Measurements from ENCODE around the gene UBE2B.
A peak's percentile ranks its signal among the peaks of the same experiment; 100 is the strongest.
"Not testable (repeated sequence)": the region's sequence is repeated elsewhere in the genome, so short reads cannot be mapped to it uniquely, and the experiment has no call there.

Gene UBE2B

GRCh38 chr5:134403951-134404350 is 32.6 kb downstream of the UBE2B start:
- no peak for DNase-seq

- DNase-seq = no peak
These were observed 35.0 kb downstream of the UBE2B start for GRCh38 chr5:134406390-134406789.

GRCh38 chr5:134409321-134409720 is 38.0 kb downstream of the UBE2B start:
- no peak for DNase-seq

GRCh38 chr5:134410822-134411221 is 39.5 kb downstream of the UBE2B start:
- DNase-seq = no peak

- DNase-seq = no peak
These were observed 39.8 kb downstream of the UBE2B start for GRCh38 chr5:134411228-134411545.

- peak; percentile 64 for DNase-seq
These were observed 40.3 kb downstream of the UBE2B start, which contains the start of gene CDKN2AIPNL for GRCh38 chr5:134411546-134412266. Gene CDKN2AIPNL, minus strand, starts transcription at chr5:134411881. Its CDS starts 27 bp downstream, at chr5:134411854.

GRCh38 chr5:134413046-134413445 is 41.7 kb downstream of the UBE2B start:
- DNase-seq = no peak

- no peak for DNase-seq
These were observed 46.3 kb downstream of the UBE2B start for GRCh38 chr5:134417707-134418106.

- DNase-seq = no peak
These were observed 47.6 kb downstream of the UBE2B start for GRCh38 chr5:134418958-134419357.

GRCh38 chr5:134420343-134420742 is 49.0 kb downstream of the UBE2B start:
- no peak for DNase-seq

- not testable (repeated sequence) for DNase-seq
These were observed 49.7 kb downstream of the UBE2B start for GRCh38 chr5:134421038-134421437.

- DNase-seq = no peak
These were observed 51.5 kb downstream of the UBE2B start for GRCh38 chr5:134422791-134423365.

GRCh38 chr5:134423376-134423775 is 52.0 kb downstream of the UBE2B start:
- no peak for DNase-seq

- DNase-seq = no peak
These were observed 55.0 kb downstream of the UBE2B start for GRCh38 chr5:134426361-134426760.

- no peak for DNase-seq
These were observed 56.2 kb downstream of the UBE2B start for GRCh38 chr5:134427540-134428041.

- no peak for DNase-seq
These were observed 58.7 kb downstream of the UBE2B start for GRCh38 chr5:134430001-134430569.

- DNase-seq = no peak
These were observed 60.8 kb downstream of the UBE2B start for GRCh38 chr5:134432174-134432573.

- DNase-seq = no peak
These were observed 61.4 kb downstream of the UBE2B start for GRCh38 chr5:134432677-134433359.

- DNase-seq = no peak
These were observed 64.2 kb downstream of the UBE2B start for GRCh38 chr5:134435560-134435959.

GRCh38 chr5:134436523-134437339 is 65.4 kb downstream of the UBE2B start:
- no peak for DNase-seq

- DNase-seq = no peak
These were observed 66.0 kb downstream of the UBE2B start for GRCh38 chr5:134437340-134437846.

- DNase-seq = peak; percentile 3
These were observed 66.6 kb downstream of the UBE2B start for GRCh38 chr5:134437847-134438581.

Data from NCI-H446 treated with DMSO at 0.1 percent for 48 hours (cell line).